Epithelial cell of esophagus (primary cell): ENCODE data around the gene AMPD3.

Experiments used
- DNase-seq: peaks from one replicate; pipeline ENCODE4 v3.0.0; 2010; ENCODE audit warnings: low read depth
- H3K4me3 ChIP-seq: 2 replicates; pipeline ENCODE4 v1.5.1; 2011; ENCODE audit warnings: mild to moderate bottlenecking, low read length, control low read depth
- CTCF ChIP-seq: IDR thresholded peaks from 2 replicates; pipeline ENCODE4 v1.5.1; 2011; ENCODE audit warnings: low read depth, mild to moderate bottlenecking, low read length, control low read depth, inconsistent platforms; ENCODE audit not compliant: insufficient read depth; ENCODE audit errors: missing control alignments

AMPD3 gene

GRCh38 chr11:10410844-10411200 is 44.2 kb upstream of the AMPD3 start:
- no peak for TF ChIP-seq CTCF
- H3K4me3 ChIP-seq = no peak overlapping the region
- no peak for DNase-seq

- TF ChIP-seq CTCF = no peak
- peak; percentile 41 for DNase-seq
- H3K4me3 ChIP-seq = no peak overlapping the region
Observed at GRCh38 chr11:10412266-10412665, 42.8 kb upstream of the AMPD3 start.

GRCh38 chr11:10413268-10413667 is 41.8 kb upstream of the AMPD3 start:
- no peak overlapping the region for H3K4me3 ChIP-seq
- peak; percentile 50 for DNase-seq
- no peak for TF ChIP-seq CTCF

GRCh38 chr11:10414181-10414580 is 40.9 kb upstream of the AMPD3 start:
- no peak overlapping the region for H3K4me3 ChIP-seq
- no peak for TF ChIP-seq CTCF
- no peak for DNase-seq

- TF ChIP-seq CTCF = no peak
- no peak overlapping the region for H3K4me3 ChIP-seq
- DNase-seq = no peak
Observed at GRCh38 chr11:10414659-10415058, 40.4 kb upstream of the AMPD3 start.

- H3K4me3 ChIP-seq = no peak overlapping the region
- DNase-seq = no peak
- peak; percentile 1 for TF ChIP-seq CTCF
Observed at GRCh38 chr11:10415817-10416392, 39.2 kb upstream of the AMPD3 start.

GRCh38 chr11:10418259-10418949 is 36.7 kb upstream of the AMPD3 start:
- no peak for TF ChIP-seq CTCF
- H3K4me3 ChIP-seq = no peak overlapping the region
- no peak for DNase-seq
